CD14-positive monocyte (primary cell): ENCODE data around the gene MARVELD1. TPM values are rescaled to one million over a fixed set of nuclear protein-coding genes. Genes with fewer than 3 reads are reported as not detected.

Experiments used
- DNase-seq, 3 donors: peaks; one replicate each; pipeline ENCODE4 v3.0.0-alpha.2; 2011 to 2022
- H2AFZ ChIP-seq: 2 replicates; pipeline ENCODE4 v1.6.0; 2012; ENCODE audit warnings: mild to moderate bottlenecking, low read depth, low read length, inconsistent platforms; ENCODE audit not compliant: insufficient read depth, poor library complexity, severe bottlenecking
- H3K27ac ChIP-seq, 2 donors: 1 replicate in 1 of 2; 2 replicates in 1 of 2; pipeline ENCODE4 v1.5.1; 2012 to 2013; ENCODE audit warnings: low read length in 2 of 2, control low read depth in 1 of 2, inconsistent platforms in 1 of 2, low read depth in 1 of 2, mild to moderate bottlenecking in 1 of 2
- H3K27me3 ChIP-seq, 2 donors: one replicate each; pipeline versions ENCODE4 v1.6.0 to v1.6.1; 2011 to 2013; ENCODE audit warnings: low read length in 2 of 2; ENCODE audit not compliant: control insufficient read depth in 2 of 2, insufficient read depth in 2 of 2
- H3K36me3 ChIP-seq, 2 donors: replicated peaks in 1 of 2; 1 replicate in 1 of 2; 2 replicates in 1 of 2; pipeline versions ENCODE4 v1.5.1 to v1.6.1; 2012 to 2013; ENCODE audit warnings: low read length in 2 of 2, control low read depth in 1 of 2, inconsistent platforms in 1 of 2, mild to moderate bottlenecking in 1 of 2; ENCODE audit not compliant: insufficient read depth in 2 of 2, control insufficient read depth in 1 of 2
- H3K4me1 ChIP-seq, 2 donors: 1 replicate in 1 of 2; 2 replicates in 1 of 2; pipeline versions ENCODE4 v1.5.1 to v1.6.1; 2012 to 2013; ENCODE audit warnings: low read length in 2 of 2, control low read depth in 1 of 2, inconsistent platforms in 1 of 2, mild to moderate bottlenecking in 1 of 2, moderate library complexity in 1 of 2; ENCODE audit not compliant: insufficient read depth in 2 of 2, control insufficient read depth in 1 of 2
- H3K4me2 ChIP-seq: replicated peaks from 2 replicates; pipeline ENCODE3; 2012; ENCODE audit warnings: low read length, moderate library complexity, mild to moderate bottlenecking; ENCODE audit not compliant: poor library complexity, severe bottlenecking; ENCODE audit errors: extremely low read depth
- H3K4me3 ChIP-seq, 3 experiments: fragments of 200-600 bp in 1 of 3; sonication (generic) in 1 of 3; replicated peaks in 1 of 3; 1 replicate in 2 of 3; 2 replicates in 1 of 3; pipeline ENCODE4 v1.5.1; 2011 to 2013; ENCODE audit warnings: low read length in 3 of 3, mild to moderate bottlenecking in 3 of 3, control low read depth in 2 of 3, low read depth in 2 of 3, inconsistent platforms in 1 of 3, moderate library complexity in 1 of 3
- H3K79me2 ChIP-seq: 2 replicates; pipeline ENCODE4 v1.6.0; 2012; ENCODE audit warnings: mild to moderate bottlenecking, control low read depth, inconsistent platforms, low read length, moderate library complexity; ENCODE audit not compliant: insufficient read depth
- H3K9ac ChIP-seq: 2 replicates; pipeline ENCODE4 v1.6.0; 2017; ENCODE audit warnings: low read length, mild to moderate bottlenecking; ENCODE audit not compliant: insufficient read depth, poor library complexity, severe bottlenecking
- H3K9me3 ChIP-seq, 2 donors: replicated peaks in 1 of 2; 1 replicate in 1 of 2; 2 replicates in 1 of 2; pipeline versions ENCODE4 v1.5.1 to v1.6.1; 2012 to 2013; ENCODE audit warnings: low read length in 2 of 2, control low read depth in 1 of 2; ENCODE audit not compliant: control insufficient read depth in 1 of 2, insufficient read depth in 1 of 2
- H4K20me1 ChIP-seq: 2 replicates; pipeline ENCODE4 v1.6.0; 2012; ENCODE audit warnings: mild to moderate bottlenecking, low read length, control low read depth, moderate library complexity; ENCODE audit not compliant: insufficient read depth
- H3K27ac Mint-ChIP-seq, 7 donors: one replicate each; pipeline ENCODE4 v1.8.0; 2020; ENCODE audit warnings: mild to moderate bottlenecking in 7 of 7, mixed read lengths in 7 of 7, moderate library complexity in 6 of 7, inconsistent platforms in 2 of 7
- H3K27me3 Mint-ChIP-seq, 3 donors: one replicate each; pipeline ENCODE4 v1.8.0; 2021 to 2022; ENCODE audit warnings: low read depth in 3 of 3, mild to moderate bottlenecking in 3 of 3, mixed read lengths in 3 of 3, moderate library complexity in 3 of 3, inconsistent platforms in 1 of 3
- H3K36me3 Mint-ChIP-seq, 2 donors: one replicate each; pipeline ENCODE4 v1.8.0; 2020; ENCODE audit warnings: mixed read lengths in 2 of 2, inconsistent platforms in 1 of 2, mild to moderate bottlenecking in 1 of 2
- H3K4me1 Mint-ChIP-seq: one replicate; pipeline ENCODE4 v1.8.0; 2020; ENCODE audit warnings: mild to moderate bottlenecking, mixed read lengths
- H3K4me3 Mint-ChIP-seq, 2 donors: one replicate each; pipeline ENCODE4 v1.8.0; 2020; ENCODE audit warnings: mild to moderate bottlenecking in 2 of 2, mixed read lengths in 2 of 2, moderate library complexity in 1 of 2
- H3K9me3 Mint-ChIP-seq, 7 donors: one replicate each; pipeline ENCODE4 v1.8.0; 2020 to 2022; ENCODE audit warnings: mixed read lengths in 7 of 7, mild to moderate bottlenecking in 6 of 7, moderate library complexity in 6 of 7, inconsistent platforms in 2 of 7
- CTCF ChIP-seq: fragments of 200-600 bp; IDR thresholded peaks from one replicate; pipeline ENCODE4 v1.8.0; 2022; ENCODE audit warnings: antibody characterized with exemption, mild to moderate bottlenecking
- WGBS: methylation state at CpG from one replicate; pipeline ENCODE4 v1.1.5; 2013; ENCODE audit warnings: missing lambda C conversion rate; ENCODE audit not compliant: insufficient coverage; 5-methylcytosine and 5-hydroxymethylcytosine counted together
- intact Hi-C, 2 donors: fragments of 100-400 bp; cut with micrococcal nuclease; formaldehyde crosslinking; loops; one replicate each; pipeline versions ENCODE4 v1.15.0 to v1.15.1; 2023
- polyA plus RNA-seq, 3 donors: library from polyadenylated mRNA; depleted of rRNA in 1 of 3; unstranded in 2 of 3; stranded (reverse) in 1 of 3; fragments of 300-500 nt in 2 of 3; fragments of >200 nt in 1 of 3; fragmentation: Illumina TruSeq in 2 of 3; gene quantifications; 1 replicate in 2 of 3; 2 replicates in 1 of 3; pipeline ENCODE4 v1.2.3, GENCODE V29; 2012 to 2021

MARVELD1 gene
- polyA plus RNA-seq, 3 donors: 3.7 to 28.0 (median 9.2) TPM

- Histone ChIP-seq H3K9ac (no peak overlapping the region), H3K4me2 (no peak overlapping the region), H3K79me2 (no peaks in the 10 kb centered on the region), H3K27ac (no peak overlapping the region), H4K20me1 (no peaks in the 10 kb centered on the region), H3K4me1 (no peaks in the 10 kb centered on the region), H3K9me3 (no peaks in the 10 kb centered on the region), H3K4me3 (no peak overlapping the region), H3K27me3 (no peaks in the 10 kb centered on the region), H3K36me3 (peaks cover 49 to 52% of the 10 kb centered on the region in 2 donors), H2AFZ (no peak overlapping the region)
- TF ChIP-seq CTCF: no peak
- no peak overlapping the region for H3K4me3 Mint-ChIP-seq
- WGBS: 93% methylated on average over 9 of the region's 10 CpGs
- H3K27me3 Mint-ChIP-seq: peaks cover 0 to 3% (median 0%) of the 10 kb centered on the region in 3 donors
- intact Hi-C loops: no loop called here
- DNase-seq: no peak
- H3K27ac Mint-ChIP-seq: no peak overlapping the region
- H3K36me3 Mint-ChIP-seq: peaks cover 41 to 52% of the 10 kb centered on the region in 2 donors
- H3K4me1 Mint-ChIP-seq: no peaks in the 10 kb centered on the region
- H3K9me3 Mint-ChIP-seq: peaks cover 0 to 1% (median 0%) of the 10 kb centered on the region in 7 donors
These were observed 48.5 kb downstream of the MARVELD1 start for GRCh38 chr10:97762056-97762455.

GRCh38 chr10:97762816-97763215 is 49.3 kb downstream of the MARVELD1 start:
- no peak for TF ChIP-seq CTCF
- peaks cover 0 to 3% (median 0%) of the 10 kb centered on the region in 3 donors for H3K27me3 Mint-ChIP-seq
- no peak overlapping the region for H3K9ac ChIP-seq
- intact Hi-C loops: no loop called here
- H3K36me3 ChIP-seq: peaks cover 42 to 45% of the 10 kb centered on the region in 2 donors
- DNase-seq: no peak
- H3K4me3 ChIP-seq: no peak overlapping the region
- no peaks in the 10 kb centered on the region for H3K9me3 ChIP-seq
- peaks cover 0 to 1% (median 0%) of the 10 kb centered on the region in 7 donors for H3K9me3 Mint-ChIP-seq
- H3K27me3 ChIP-seq: no peaks in the 10 kb centered on the region
- no peak overlapping the region for H3K27ac Mint-ChIP-seq
- peaks cover 35 to 45% of the 10 kb centered on the region in 2 donors for H3K36me3 Mint-ChIP-seq
- H3K79me2 ChIP-seq: no peaks in the 10 kb centered on the region
- H3K27ac ChIP-seq: no peak overlapping the region
- no peaks in the 10 kb centered on the region for H3K4me1 ChIP-seq
- H3K4me3 Mint-ChIP-seq: no peak overlapping the region
- H2AFZ ChIP-seq: no peak overlapping the region
- 97% methylated on average over 5 of the region's 5 CpGs for WGBS
- H3K4me1 Mint-ChIP-seq: no peaks in the 10 kb centered on the region
- no peaks in the 10 kb centered on the region for H4K20me1 ChIP-seq
- H3K4me2 ChIP-seq: no peak overlapping the region
